Measurements from ENCODE around the gene PKDCC.

PKDCC gene

DNA sequence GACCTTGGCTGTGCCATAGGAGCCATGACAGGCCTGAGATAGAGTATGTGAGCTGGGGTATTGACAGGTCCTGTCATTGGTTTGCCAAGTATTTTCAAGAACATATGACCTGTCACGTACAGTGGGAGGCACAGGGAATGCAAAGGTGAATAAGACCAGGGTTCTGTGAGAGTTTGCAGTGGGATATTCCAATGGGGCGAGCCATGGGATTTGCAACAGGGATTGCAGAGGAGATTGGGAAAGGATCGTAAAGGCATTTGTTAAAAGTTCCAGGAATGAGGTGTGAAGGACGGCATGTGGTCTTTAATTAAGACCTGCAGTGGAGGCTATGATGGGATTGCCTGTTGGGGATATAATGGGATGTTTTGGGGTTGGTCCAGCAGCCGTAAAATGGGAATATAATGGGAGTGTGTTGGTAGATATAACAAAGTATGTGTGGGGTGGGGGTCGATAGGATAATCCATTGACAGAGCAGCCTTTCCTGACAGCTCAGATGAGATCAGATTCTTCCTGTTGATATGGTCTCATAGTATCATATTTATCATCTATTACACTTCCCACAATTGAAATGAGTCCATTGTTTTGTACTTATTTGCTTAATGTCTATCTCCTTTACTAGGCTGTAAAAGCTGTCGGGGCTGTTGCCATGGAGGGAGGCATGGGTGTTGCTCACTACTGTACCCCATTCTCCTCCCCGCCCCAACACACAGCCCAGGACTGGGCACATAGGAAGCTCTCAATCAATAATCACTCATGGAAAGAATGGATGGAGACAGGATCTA lies 38.1 kb downstream of the PKDCC start:
- TF ChIP-seq, protein P1, sequence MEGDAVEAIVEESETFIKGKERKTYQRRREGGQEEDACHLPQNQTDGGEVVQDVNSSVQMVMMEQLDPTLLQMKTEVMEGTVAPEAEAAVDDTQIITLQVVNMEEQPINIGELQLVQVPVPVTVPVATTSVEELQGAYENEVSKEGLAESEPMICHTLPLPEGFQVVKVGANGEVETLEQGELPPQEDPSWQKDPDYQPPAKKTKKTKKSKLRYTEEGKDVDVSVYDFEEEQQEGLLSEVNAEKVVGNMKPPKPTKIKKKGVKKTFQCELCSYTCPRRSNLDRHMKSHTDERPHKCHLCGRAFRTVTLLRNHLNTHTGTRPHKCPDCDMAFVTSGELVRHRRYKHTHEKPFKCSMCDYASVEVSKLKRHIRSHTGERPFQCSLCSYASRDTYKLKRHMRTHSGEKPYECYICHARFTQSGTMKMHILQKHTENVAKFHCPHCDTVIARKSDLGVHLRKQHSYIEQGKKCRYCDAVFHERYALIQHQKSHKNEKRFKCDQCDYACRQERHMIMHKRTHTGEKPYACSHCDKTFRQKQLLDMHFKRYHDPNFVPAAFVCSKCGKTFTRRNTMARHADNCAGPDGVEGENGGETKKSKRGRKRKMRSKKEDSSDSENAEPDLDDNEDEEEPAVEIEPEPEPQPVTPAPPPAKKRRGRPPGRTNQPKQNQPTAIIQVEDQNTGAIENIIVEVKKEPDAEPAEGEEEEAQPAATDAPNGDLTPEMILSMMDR (IDR thresholded peaks at IDR 0.05; ENCODE audit: low read depth, low read length, missing control alignments): no peak
- DNase-seq (ENCODE audit: extremely low read depth, low read depth): no peak
- H3K4me3 ChIP-seq (replicated peaks; ENCODE audit: low read depth, low read length): no peak overlapping the region

DNA sequence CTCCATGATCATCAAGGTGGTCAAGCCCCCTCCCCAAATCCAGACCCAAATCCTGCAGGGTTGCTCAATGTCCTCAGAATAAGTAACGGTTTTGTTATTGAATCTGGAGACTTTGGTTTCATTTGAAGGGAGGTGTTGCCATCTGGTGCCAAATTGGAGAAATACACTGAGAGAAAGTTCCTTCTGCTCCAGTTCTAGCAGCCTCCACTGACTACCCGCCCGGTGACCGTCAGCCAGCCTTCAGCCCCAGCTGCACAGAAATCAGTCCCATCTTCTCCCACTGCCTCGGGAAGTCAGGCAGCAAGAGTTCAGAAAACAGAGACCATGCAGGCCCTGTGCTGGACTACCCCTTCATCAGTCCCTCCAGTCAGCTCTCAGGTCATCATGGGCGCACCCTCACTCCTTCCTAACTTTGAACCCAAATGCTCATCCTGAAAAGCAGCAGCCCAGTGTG lies 38.7 kb downstream of the PKDCC start:
- DNase-seq (ENCODE audit: extremely low read depth, low read depth): no peak
- no peak overlapping the region for H3K4me3 ChIP-seq (replicated peaks; ENCODE audit: low read depth, low read length)
- TF ChIP-seq, protein P1 (IDR thresholded peaks at IDR 0.05; ENCODE audit: low read depth, low read length, missing control alignments): peak; percentile 49

DNA sequence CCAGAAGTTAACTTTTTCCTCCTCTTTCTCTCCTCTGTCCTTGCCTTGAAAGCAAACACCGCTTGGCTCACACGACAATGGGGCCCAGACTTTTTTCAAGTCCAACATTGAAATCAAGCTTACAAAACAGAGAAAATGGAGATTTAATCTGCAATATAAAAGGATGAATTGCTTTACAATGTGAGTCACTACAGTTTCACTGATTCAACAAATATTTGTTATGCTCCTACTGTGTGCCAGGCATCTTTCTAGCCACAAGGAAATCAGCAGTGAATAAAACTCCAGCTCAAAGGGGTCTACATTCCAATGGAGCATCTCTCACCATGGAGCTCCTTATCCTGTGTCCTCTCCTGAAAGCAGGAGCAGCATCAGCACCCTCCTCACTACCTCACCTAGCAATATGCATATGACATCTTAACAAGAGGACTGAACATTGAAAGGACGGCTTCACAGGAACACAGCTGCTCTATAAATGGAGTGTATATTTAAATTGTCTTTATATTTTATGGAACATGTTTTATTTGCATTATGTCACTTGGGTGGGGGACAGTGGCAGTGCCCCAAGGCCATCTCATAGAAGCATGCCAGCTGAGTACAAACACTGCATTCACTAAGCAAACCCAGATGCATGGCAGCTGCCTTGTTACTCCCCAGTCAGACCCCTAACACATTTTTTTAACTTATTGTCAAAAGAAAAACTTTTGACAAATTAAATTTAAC lies 39.5 kb downstream of the PKDCC start:
- DNase-seq (ENCODE audit: extremely low read depth, low read depth): no peak
- H3K4me3 ChIP-seq (replicated peaks; ENCODE audit: low read depth, low read length): no peak overlapping the region
- TF ChIP-seq, protein P1 (IDR thresholded peaks at IDR 0.05; ENCODE audit: low read depth, low read length, missing control alignments): no peak

DNA sequence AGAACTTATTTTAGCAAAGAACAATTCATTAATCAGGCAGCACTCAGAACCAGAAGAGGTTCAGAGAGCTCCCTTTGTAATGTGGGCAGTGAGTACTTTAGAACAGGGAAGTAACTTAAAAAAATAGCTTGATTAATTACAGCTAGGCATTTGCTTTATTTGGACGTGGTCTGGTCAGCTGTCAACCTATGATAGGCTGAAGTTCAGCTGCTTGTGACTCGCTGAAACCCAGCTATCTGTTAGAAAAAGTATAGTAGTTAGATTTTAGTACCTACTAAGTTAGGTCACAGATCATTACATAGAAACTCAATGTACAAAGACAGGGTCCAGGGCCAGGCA lies 40.0 kb downstream of the PKDCC start:
- no peak for DNase-seq (ENCODE audit: extremely low read depth, low read depth)
- TF ChIP-seq, protein P1 (IDR thresholded peaks at IDR 0.05; ENCODE audit: low read depth, low read length, missing control alignments): no peak
- no peak overlapping the region for H3K4me3 ChIP-seq (replicated peaks; ENCODE audit: low read depth, low read length)

DNA sequence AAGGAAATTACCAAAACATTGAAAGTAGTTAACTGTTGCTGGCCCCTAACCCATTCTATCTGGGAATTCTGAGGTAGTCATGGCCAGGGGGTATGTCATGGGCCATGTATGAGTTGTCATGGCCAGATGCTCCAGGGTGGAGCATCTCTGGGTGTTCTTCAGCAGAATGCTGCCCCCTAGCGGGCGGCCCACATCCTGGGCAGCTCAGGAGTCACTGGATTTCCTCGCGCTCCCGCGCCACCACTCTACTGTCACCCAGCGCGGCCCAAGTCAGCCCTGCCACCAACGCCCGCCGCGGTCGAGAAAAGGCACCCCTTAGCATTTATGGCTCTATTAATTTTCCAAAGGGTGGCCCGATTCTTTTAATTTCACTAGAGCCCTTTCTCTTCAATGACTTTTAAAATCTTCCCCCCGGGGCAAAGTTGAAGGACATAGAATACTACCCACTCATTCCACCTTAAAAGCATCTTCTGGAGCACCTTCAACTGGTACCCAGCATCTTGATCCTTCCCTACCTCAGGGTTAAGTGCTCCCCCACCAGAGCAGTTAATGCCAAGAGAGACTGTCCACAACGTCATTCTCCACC lies 41.6 kb downstream of the PKDCC start:
- DNase-seq (ENCODE audit: extremely low read depth, low read depth): no peak
- TF ChIP-seq, protein P1 (IDR thresholded peaks at IDR 0.05; ENCODE audit: low read depth, low read length, missing control alignments): peak; percentile 58
- H3K4me3 ChIP-seq (replicated peaks; ENCODE audit: low read depth, low read length): no peak overlapping the region

DNA sequence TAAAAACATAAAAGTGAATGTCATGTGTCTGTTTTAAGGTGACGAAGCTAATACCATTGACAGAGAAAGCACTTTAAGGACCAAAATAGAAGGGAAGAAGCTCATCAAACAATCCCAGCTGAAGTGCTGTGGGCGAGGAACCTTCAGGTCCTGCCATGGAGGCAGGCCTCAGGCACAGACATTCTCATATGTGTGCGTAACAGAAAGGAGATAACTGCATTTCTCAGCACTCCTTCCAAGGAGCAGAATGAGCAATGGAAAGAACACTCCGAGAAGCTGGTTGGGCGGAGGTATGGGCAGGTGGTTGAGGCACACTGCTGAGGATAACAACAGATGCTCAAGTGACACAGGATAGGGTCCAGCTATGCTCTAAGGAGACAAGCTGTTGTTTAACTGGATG lies 42.4 kb downstream of the PKDCC start:
- TF ChIP-seq, protein P1 (IDR thresholded peaks at IDR 0.05; ENCODE audit: low read depth, low read length, missing control alignments): no peak
- no peak for DNase-seq (ENCODE audit: extremely low read depth, low read depth)

More for the DNA sequence above, 42.4 kb downstream of the PKDCC start:
- no peak overlapping the region for H3K4me3 ChIP-seq (replicated peaks; ENCODE audit: low read depth, low read length)
